ENCODE results near the gene RNU1-1.
"Not testable (repeated sequence)": the region's sequence is repeated elsewhere in the genome, so short reads cannot be mapped to it uniquely, and the experiment has no call there.

Gene RNU1-1

GRCh38 chr1:16512624-16513411 lies 1.3 kb downstream of the RNU1-1 start:
- H3K27me3 Mint-ChIP-seq, H3K27ac Mint-ChIP-seq, H3K9me3 Mint-ChIP-seq, H3K4me1 Mint-ChIP-seq, H3K4me3 Mint-ChIP-seq, H3K36me3 Mint-ChIP-seq: not testable (repeated sequence)
- DNase-seq (peak; percentile 86), ATAC-seq (replicated peaks) (peak; percentile 29 to 66)

- not testable (repeated sequence) for H3K9me3 Mint-ChIP-seq; H3K27ac Mint-ChIP-seq; H3K36me3 Mint-ChIP-seq; H3K27me3 Mint-ChIP-seq; DNase-seq; H3K4me3 Mint-ChIP-seq; H3K4me1 Mint-ChIP-seq; ATAC-seq (replicated peaks)
These were observed 2.2 kb downstream of the RNU1-1 start for GRCh38 chr1:16511926-16512325.

- DNase-seq; H3K4me1 Mint-ChIP-seq; H3K36me3 Mint-ChIP-seq; H3K27ac Mint-ChIP-seq; H3K9me3 Mint-ChIP-seq; H3K27me3 Mint-ChIP-seq; ATAC-seq (replicated peaks); H3K4me3 Mint-ChIP-seq: not testable (repeated sequence)
These were observed 5.1 kb downstream of the RNU1-1 start for GRCh38 chr1:16508861-16509445.

- H3K9me3 Mint-ChIP-seq; H3K36me3 Mint-ChIP-seq; H3K27me3 Mint-ChIP-seq; DNase-seq; H3K4me3 Mint-ChIP-seq; ATAC-seq (replicated peaks); H3K4me1 Mint-ChIP-seq; H3K27ac Mint-ChIP-seq: not testable (repeated sequence)
These were observed 7.5 kb downstream of the RNU1-1 start for GRCh38 chr1:16506364-16507136.

GRCh38 chr1:16505870-16506269 lies 8.2 kb downstream of the RNU1-1 start:
- not testable (repeated sequence) for DNase-seq; H3K36me3 Mint-ChIP-seq; H3K27ac Mint-ChIP-seq; H3K27me3 Mint-ChIP-seq; H3K4me3 Mint-ChIP-seq; H3K9me3 Mint-ChIP-seq; ATAC-seq (replicated peaks); H3K4me1 Mint-ChIP-seq

- Mint-ChIP-seq H3K4me3 (no peak overlapping the region), H3K27ac (no peak overlapping the region), H3K27me3 (no peaks in the 10 kb centered on the region), H3K9me3 (peaks cover 0 to 4% of the 10 kb centered on the region in 2 donors), H3K4me1 (peaks cover 11 to 22% of the 10 kb centered on the region in 2 donors), H3K36me3 (peaks cover 0 to 5% of the 10 kb centered on the region in 2 donors)
- DNase-seq (no peak), ATAC-seq (replicated peaks) (no peak)
These were observed 10.6 kb downstream of the RNU1-1 start for GRCh38 chr1:16503494-16503893.

- not testable (repeated sequence) for H3K4me3 Mint-ChIP-seq; DNase-seq; H3K9me3 Mint-ChIP-seq; H3K27me3 Mint-ChIP-seq; H3K36me3 Mint-ChIP-seq; ATAC-seq (replicated peaks)
- H3K4me1 Mint-ChIP-seq: peaks cover 13 to 35% of the 10 kb centered on the region in 2 donors
- peak overlapping the region; percentile 25 for H3K27ac Mint-ChIP-seq
These were observed 12.6 kb downstream of the RNU1-1 start for GRCh38 chr1:16501446-16501845.

- not testable (repeated sequence) for H3K27me3 Mint-ChIP-seq, H3K27ac Mint-ChIP-seq, H3K9me3 Mint-ChIP-seq, H3K36me3 Mint-ChIP-seq, DNase-seq
- ATAC-seq (replicated peaks): peak in 1 of 2 donors; percentile 17
- Mint-ChIP-seq H3K4me1 (peaks cover 13 to 35% of the 10 kb centered on the region in 2 donors), H3K4me3 (peak overlapping the region in 1 of 2 donors; percentile 25)
These were observed 13.1 kb downstream of the RNU1-1 start for GRCh38 chr1:16500975-16501374.

- not testable (repeated sequence) for H3K27me3 Mint-ChIP-seq, DNase-seq, H3K9me3 Mint-ChIP-seq, H3K36me3 Mint-ChIP-seq
- ATAC-seq (replicated peaks): peak; percentile 25 to 37
- Mint-ChIP-seq H3K27ac (peak overlapping the region; percentile 62), H3K4me3 (peak overlapping the region; percentile 84 to 91), H3K4me1 (peaks cover 13 to 35% of the 10 kb centered on the region in 2 donors)
These were observed 13.6 kb downstream of the RNU1-1 start for GRCh38 chr1:16500466-16500865.

- Mint-ChIP-seq H3K27me3 (no peaks in the 10 kb centered on the region), H3K36me3 (no peaks in the 10 kb centered on the region), H3K4me1 (peaks cover 14 to 43% of the 10 kb centered on the region in 2 donors), H3K9me3 (no peaks in the 10 kb centered on the region), H3K4me3 (peak overlapping the region; percentile 83 to 91), H3K27ac (peak overlapping the region; percentile 47)
- DNase-seq: peak; percentile 81
- peak; percentile 91 to 94 for ATAC-seq (replicated peaks)
These were observed 15.3 kb downstream of the RNU1-1 start for GRCh38 chr1:16498573-16499413.

GRCh38 chr1:16498047-16498446 lies 16.0 kb downstream of the RNU1-1 start:
- H3K9me3 Mint-ChIP-seq; ATAC-seq (replicated peaks); H3K36me3 Mint-ChIP-seq; H3K27me3 Mint-ChIP-seq; DNase-seq: not testable (repeated sequence)
- peaks cover 16 to 47% of the 10 kb centered on the region in 2 donors for H3K4me1 Mint-ChIP-seq
- H3K27ac Mint-ChIP-seq: peak overlapping the region; percentile 33
- peak overlapping the region; percentile 83 to 91 for H3K4me3 Mint-ChIP-seq

GRCh38 chr1:16497474-16497904 lies 16.6 kb downstream of the RNU1-1 start:
- H3K4me3 Mint-ChIP-seq: peak overlapping the region; percentile 83 to 91
- not testable (repeated sequence) for H3K36me3 Mint-ChIP-seq; H3K27me3 Mint-ChIP-seq; DNase-seq; ATAC-seq (replicated peaks); H3K9me3 Mint-ChIP-seq
- peak overlapping the region; percentile 33 for H3K27ac Mint-ChIP-seq
- peaks cover 18 to 51% of the 10 kb centered on the region in 2 donors for H3K4me1 Mint-ChIP-seq

- ATAC-seq (replicated peaks); H3K36me3 Mint-ChIP-seq; H3K27me3 Mint-ChIP-seq; DNase-seq; H3K27ac Mint-ChIP-seq; H3K9me3 Mint-ChIP-seq; H3K4me3 Mint-ChIP-seq: not testable (repeated sequence)
- H3K4me1 Mint-ChIP-seq: peaks cover 7 to 32% of the 10 kb centered on the region in 2 donors
These were observed 20.4 kb downstream of the RNU1-1 start for GRCh38 chr1:16493731-16494130.

- DNase-seq (peak; percentile 22), ATAC-seq (replicated peaks) (peak; percentile 77 to 85)
- H3K27ac Mint-ChIP-seq, H3K36me3 Mint-ChIP-seq, H3K27me3 Mint-ChIP-seq, H3K4me3 Mint-ChIP-seq, H3K9me3 Mint-ChIP-seq: not testable (repeated sequence)
- peaks cover 7 to 24% of the 10 kb centered on the region in 2 donors for H3K4me1 Mint-ChIP-seq
These were observed 21.1 kb downstream of the RNU1-1 start for GRCh38 chr1:16492937-16493336.
